HG03025 (cell line): Measurements from ENCODE around the gene ETFA.
"Not testable (repeated sequence)": the region's sequence is repeated elsewhere in the genome, so short reads cannot be mapped to it uniquely, and the experiment has no call there.

Source experiments
- ATAC-seq: cut with Tn5 transposase; IDR thresholded peaks from one replicate; pipeline ENCODE4 v1.9.1; 2021; ENCODE audit warnings: mild to moderate bottlenecking, moderate library complexity; ENCODE audit not compliant: unreplicated experiment, low FRiP score

ETFA gene

GRCh38 chr15:76285241-76285825 lies 25.9 kb downstream of the ETFA start:
- ATAC-seq, result no peak

GRCh38 chr15:76282465-76282864 lies 28.8 kb downstream of the ETFA start:
- no peak for ATAC-seq

GRCh38 chr15:76278651-76279050 lies 32.6 kb downstream of the ETFA start:
- no peak for ATAC-seq

GRCh38 chr15:76274821-76275220 lies 36.4 kb downstream of the ETFA start:
- ATAC-seq, result no peak

DNA sequence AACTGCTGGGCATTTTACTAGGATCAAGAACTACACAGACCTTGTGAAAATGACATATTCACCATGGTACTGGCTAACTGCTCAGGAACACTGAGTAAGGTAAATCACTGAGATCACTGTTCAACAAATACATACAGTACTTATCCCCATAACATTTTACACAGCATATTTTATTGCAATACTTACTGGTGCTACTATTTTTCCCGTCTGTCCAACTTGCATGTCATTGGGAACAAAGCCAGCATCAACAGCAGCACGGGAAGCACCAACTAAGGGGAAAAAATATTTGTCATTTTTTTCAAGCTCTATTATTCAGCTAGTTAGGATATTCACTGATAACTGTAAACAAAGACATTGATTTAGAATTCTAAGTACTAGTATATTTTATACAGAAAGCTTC lies 37.0 kb downstream of the ETFA start:
- no peak for ATAC-seq

- ATAC-seq, result no peak
Measured at GRCh38 chr15:76270876-76271275, 40.4 kb downstream of the ETFA start.

GRCh38 chr15:76267077-76267476 lies 44.2 kb downstream of the ETFA start:
- ATAC-seq, result no peak

GRCh38 chr15:76265769-76266168 lies 45.5 kb downstream of the ETFA start:
- ATAC-seq, result not testable (repeated sequence)

GRCh38 chr15:76260246-76260938 lies 50.9 kb downstream of the ETFA start:
- ATAC-seq, result no peak

GRCh38 chr15:76259392-76259791 lies 51.9 kb downstream of the ETFA start:
- no peak for ATAC-seq

GRCh38 chr15:76258460-76258859 lies 52.8 kb downstream of the ETFA start:
- no peak for ATAC-seq

- ATAC-seq, result no peak
Measured at GRCh38 chr15:76253691-76254473, 57.4 kb downstream of the ETFA start.

- ATAC-seq, result no peak
Measured at GRCh38 chr15:76252249-76252648, 59.0 kb downstream of the ETFA start.

DNA sequence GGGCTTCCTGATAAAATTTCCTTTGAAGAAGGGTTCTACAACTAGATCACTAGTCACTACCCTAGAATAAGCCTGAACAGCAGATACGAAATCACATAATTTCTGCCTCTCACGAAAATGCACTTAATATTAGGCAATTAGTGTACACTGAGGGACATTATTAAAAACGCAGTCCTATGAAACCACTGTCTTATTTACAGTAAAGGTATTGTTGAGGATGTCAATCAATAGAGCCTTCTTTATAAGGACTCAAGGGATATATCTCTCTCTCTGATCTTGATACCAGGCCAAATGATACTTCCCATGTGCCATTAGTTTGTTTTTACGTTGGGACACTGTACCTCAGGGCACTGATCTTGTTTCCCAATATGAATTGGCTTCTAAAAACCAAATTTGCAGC lies 59.6 kb downstream of the ETFA start:
- ATAC-seq, result no peak

DNA sequence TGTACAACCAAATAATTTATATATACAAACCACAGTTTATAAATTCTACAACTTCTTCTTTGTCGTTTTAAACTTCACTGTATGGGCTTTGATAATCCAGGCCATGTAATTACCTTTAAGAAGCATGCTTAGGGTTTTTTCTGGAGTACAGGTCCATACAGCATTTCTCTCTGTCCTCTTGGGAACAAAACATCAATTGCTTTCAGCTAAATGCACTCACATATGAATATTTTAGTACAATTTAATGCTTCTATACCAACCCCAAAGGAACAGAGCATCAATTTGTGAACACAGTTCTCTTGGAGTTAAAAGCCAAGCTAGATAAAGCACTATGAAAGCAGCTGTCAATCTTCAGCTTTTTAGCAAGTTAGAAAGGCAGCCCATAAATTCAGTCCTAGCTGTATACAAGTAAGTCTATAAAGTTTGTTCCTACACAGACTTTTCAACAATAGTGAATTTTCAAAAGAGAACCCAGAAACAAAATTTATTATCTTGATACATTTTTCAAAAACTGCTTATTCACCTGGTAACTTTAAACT lies 66.1 kb downstream of the ETFA start:
- no peak for ATAC-seq

DNA sequence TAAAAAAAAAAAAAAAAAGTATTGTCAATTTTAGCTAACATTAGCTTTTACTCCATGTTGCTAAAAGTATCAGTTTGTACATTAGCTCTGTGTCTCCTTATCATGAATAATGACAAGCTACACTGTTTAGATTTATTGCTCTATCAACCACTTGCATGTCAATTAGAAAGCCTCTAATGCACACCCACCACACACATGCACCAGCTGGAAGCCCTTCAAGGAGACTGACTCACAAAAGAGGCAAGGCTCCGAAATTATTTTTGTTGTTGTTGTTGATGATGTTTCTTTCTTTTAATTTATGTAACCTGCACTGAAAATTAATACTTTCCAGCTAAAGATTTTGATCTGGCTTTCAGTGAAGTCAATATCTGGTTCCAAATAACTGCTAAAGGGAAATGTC lies 71.5 kb downstream of the ETFA start:
- no peak for ATAC-seq

DNA sequence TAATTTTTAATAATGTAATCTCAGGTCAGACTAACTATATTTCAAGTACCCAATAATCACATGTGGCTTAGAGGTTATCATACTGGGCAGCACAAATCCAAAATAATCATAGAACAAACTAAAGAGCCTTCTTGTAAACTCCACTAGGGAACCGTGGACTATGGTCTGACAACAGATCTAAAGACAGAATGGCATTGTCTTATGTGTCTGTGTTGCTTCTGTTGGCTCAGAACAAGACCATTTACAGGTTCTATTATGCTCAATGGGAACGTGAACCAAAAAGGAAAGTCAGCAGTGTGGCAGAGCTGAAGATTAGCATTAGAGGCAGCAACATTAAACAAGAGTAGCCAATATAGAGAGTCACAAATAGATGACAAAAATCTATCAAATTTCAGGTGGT lies 74.9 kb downstream of the ETFA start:
- no peak for ATAC-seq

DNA sequence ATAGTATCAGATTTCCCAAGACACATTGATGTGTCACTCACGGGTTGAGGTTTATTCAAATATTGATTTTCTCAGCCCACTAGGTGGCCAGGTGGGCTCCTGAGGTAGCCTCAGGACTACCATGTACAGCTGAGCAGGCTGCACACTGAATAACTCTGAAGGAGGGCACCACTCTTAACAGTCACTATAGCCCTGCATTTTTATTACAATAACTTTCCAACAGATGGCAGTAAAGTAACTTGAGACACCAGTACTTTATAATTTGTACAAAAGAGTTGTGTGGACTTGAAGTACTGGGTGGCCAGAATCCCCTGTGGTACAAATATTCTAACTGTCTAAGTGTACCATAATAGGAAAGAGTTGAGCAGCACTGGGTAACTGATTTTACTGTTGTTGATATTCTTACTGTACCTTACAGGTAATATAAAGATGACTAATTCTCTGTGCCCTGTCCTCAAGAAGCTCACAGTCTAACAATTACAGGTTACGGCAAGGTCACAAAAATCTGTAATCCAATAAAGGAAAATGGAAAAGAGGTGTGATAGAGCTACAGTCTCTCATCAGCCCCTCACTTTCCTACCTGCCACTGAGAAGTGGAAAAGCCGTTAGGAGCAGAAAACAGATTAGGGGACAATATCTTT lies 76.0 kb downstream of the ETFA start:
- ATAC-seq, result no peak

DNA sequence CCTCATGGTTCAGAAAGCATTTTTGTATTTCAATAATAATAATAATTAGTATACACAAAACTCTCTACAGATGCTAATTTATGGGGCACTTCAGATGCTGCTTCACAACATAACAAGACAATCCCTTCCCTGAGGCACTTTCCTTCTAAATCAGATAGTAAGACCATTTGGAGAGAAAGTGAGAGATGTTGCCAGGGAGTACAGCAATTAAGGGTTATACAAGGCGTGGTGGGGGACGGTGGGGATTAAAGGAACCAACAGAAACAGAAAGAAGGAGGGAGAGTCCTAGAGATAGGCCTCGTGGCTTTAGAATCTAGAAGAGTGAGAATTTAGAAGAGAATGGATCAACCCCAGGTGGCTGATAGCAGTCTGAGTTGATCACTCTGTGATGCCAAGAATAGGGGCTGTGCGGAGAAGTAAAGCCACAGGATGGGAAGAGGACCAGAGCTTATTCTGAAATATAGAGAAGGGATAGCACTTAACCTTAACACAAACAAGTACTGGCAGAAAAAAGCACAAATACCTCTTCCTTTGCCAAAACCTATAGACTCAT lies 76.9 kb downstream of the ETFA start:
- ATAC-seq, result no peak

DNA sequence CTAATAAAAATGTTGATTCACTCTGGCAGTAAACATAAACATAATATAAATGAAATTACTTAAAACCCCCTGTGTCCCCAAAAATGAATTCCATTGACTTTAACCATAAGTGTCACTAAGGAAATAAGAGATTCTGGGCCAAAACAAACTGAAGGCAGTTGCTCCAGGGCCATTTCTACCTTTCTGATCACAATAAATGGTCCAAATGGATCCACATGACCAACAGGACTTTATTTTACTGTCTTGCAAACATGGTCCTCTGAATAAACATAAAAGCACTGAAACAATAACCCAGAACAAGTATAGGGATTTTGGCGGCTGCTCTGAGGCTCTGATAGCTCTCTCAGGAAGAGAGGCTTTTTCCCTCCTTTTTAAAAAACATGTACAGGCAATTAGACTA lies 77.3 kb downstream of the ETFA start:
- ATAC-seq, result no peak

DNA sequence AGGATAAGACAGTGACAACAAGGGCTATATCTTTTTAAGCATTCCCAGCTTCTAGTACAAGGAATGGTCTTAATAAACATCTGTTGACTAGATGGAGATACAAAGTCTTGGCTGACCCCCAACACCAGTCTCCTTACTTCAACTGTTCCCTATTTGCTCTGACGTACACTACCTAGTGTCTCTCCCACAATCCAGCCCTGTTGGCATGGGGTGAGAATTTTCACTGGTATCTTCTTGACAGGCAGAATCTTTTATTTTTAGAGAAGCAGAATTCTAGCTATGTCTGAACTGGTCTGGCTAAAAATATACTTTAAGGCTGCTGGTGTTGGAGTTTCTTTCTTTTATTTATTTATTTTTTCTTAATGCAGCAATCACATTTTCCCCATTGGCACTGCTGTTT lies 82.0 kb downstream of the ETFA start:
- no peak for ATAC-seq
